ENCODE results near the gene CRIM1.

GRCh38 chr2:36336321-36336720, 19.3 kb upstream of the CRIM1 start:
- TF ChIP-seq CTCF (conservative IDR thresholded peaks at IDR 0.05; ENCODE audit: low read depth, low read length) (no peak), EZH2 (IDR thresholded peaks at IDR 0.05; ENCODE audit: borderline replicate concordance, low read depth, low read length, poor library complexity, severe bottlenecking) (no peak)

All from A673 (cell line).